HG03103 (cell line): Measurements from ENCODE around the gene CRISPLD2.

Experiments used
- ATAC-seq: cut with Tn5 transposase; IDR thresholded peaks from one replicate; pipeline ENCODE4 v1.9.1; 2021; ENCODE audit warnings: low read depth; ENCODE audit not compliant: unreplicated experiment

The CRISPLD2 gene

DNA sequence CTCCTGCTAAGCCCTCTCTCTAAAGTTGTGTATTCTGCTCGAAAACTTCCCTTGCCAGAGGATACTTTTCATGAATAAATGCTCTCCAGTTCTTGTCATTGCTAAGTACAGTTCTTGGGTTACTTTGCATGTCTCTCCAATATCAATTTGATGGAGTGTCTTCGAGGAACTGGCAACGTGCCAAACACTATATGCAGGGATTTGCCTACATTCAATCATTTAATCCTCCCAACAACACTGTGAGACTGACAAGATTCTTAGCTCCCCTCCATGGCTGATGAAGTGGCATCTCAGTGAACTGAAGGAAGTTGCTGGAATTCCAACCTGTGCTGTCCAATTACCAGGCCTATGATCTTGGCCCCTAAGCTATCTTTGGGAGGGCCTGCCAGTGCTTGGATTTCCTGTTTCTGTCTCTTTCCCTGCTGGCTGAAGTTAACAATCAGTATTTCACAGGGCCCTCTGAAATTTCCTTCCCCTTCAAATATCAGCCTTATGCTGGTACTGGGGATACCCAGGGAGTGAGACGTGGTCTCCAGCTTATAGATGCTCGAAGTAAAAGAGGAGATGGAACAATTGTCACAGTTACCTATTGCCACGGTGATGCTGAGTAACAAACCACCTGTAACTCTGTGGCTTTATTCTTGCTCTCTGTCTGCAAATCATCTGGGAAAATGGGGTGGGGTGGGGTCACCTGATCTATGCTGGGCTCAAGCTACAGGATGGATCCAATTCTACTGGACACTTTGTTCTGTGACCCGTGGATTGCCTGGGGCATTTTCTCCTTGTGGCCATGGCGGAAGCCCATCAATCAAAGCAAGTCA is 19.4 kb upstream of the CRISPLD2 start:
- ATAC-seq, result no peak

DNA sequence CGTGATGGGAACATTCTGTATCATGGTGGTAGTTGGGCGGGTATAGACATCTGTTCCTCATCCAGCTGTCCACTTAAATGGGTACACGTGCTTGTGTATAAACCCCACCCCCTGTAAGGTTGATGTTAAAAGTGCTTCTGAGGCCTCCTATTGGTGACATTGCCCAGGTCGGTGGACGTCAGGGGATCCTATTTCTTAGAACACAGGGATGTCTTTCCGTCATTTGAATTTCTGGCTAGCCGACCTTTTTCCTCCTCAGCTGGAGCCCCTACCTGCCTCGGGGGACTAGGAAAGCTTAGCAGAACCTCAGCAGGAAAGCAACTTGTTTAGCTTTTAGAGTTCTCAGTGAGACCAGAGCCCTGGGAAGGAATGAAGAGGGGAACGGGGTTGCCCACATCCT is 16.6 kb upstream of the CRISPLD2 start:
- no peak for ATAC-seq

DNA sequence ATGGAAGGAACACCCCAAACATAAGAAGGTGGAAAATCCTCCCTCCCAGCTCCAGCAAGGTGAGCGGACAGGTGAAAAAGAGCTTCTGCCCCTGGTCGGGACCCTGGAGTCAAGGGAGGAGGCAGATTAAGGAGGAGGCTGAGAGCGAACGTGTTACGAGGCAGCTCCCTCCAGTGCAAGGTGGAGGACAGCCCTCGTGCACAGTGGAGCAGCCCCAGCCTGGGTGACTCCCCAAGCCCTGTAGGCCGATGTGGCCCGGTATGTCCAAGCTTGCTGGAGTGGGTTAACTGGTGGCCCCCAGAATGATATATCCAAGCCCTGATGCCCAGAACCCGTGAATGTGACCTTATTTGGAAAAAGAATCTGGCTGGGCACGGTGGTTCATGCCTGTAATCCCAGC is 15.5 kb upstream of the CRISPLD2 start:
- ATAC-seq, result no peak

DNA sequence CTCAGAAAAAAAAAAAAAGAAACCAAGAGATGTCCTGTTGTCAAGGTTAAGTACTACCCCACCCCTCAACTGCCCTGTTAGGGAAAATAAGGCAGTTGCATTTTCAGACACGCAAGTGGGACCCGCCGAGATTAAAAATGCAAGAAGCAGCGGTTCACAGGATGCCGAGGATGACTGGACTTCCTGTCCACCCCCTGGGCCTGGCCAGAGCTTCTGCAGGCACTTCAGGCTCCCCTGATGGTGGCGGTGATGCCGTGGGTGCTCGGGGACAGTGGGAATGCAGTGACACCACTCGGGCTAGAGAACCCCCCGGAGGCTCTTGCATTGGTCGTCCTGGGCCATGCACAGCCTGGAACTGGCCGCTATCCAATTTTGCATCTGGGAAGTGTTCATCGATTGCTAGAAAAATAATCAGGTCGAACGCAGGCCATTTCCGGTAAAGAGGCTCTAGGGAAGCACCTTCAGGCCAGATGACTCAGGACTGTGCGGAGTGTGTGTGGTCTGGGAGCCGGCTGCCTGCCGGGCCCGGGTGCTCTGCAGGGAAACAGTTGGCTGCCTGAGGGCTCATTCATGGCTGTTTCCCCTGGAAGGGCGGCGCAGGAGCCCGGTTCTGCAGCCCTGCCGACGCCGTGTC is 13.4 kb upstream of the CRISPLD2 start:
- ATAC-seq, result no peak

DNA sequence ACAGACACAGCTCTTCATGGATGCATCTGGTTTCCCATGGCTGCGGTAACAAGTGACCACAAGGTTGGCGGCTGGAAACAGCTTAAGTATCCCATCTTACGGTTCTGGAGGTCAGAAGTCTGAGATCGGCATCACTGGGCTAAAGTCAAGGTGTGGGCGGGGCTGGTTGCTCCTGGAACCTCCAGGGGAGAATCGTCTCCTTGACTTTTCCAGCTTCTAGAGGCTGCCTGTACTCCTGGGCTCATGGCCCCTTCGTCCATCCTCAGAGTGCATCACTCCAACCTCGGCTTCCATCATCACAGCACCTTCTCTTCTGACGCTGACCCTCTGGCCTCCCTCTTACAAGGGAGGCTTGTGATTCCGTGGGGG is 12.9 kb upstream of the CRISPLD2 start:
- ATAC-seq, result no peak

DNA sequence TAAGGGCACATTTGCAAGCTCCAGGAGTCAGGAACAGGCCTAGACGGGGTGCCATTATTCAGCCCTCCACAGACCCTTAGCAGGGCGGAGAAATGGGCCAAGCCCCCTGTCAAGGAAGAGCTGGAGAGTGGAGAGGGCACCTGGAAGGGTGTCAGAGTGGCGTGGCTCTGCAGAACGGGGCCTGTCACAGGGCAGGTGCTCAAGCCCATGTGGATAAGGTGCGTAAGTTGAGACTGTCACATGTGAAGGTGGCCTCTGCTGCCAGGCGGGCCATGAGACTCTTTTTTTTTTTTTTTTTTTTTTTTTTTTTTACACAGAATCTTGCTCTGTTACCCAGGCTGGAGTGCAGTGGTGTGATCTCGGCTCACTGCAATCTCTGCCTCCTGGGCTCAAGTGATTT is 12.0 kb upstream of the CRISPLD2 start:
- no peak for ATAC-seq

DNA sequence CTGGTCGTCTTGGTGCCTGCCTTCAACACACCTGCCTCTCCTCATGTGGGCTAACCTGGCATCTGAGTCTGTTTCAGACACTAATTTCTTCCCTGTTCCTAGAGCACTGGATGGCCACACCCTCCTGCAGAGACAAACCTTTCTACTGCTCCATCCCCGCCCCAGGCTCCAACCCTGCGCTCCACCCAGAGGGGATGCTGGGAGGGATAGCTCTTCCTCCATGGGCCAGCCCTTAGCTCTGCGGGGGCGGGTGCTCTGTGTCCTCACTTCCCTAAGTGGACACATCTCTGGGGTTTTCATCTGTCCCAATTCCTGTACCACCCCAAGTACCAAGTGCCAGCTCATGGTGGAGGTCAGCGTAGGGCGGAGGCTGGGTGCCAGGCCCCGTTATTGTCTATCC is 11.0 kb upstream of the CRISPLD2 start:
- ATAC-seq, result no peak

DNA sequence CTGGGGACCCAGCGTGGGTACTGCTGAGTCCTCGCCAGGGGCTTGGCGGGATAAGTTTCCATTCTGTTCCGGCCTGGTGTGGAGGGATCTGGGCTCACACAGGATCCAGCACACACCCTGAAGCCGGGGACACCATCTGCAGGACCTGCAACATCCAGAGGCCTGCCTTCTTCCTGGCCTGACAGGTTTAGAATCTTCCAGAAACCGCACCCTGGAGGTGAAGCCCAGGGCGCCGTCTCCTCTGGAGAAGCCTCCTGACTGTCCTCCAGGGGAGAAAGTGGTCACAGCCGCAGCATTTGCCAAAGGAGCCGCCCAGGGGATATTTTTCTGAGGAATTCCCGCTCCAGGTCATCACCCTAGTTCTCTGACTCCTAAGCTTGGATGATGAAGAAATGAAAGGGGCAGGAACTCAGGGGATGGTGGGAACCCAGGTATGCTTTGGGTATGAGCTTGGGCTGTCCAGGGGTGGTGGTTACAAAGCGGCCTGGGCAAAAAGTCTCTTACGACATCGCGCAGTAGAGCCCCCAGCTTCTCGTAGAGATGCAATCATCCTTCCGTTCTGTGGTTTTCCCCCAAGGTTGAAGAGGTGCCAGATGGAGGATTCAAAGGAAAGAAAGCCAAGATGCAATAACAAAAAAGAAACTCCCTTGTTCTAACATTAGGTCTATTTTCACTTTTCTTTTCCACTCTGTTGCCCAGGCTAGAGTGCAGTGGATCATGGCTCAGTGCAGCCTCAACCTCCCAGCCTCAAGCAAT is 9.1 kb upstream of the CRISPLD2 start:
- no peak for ATAC-seq

DNA sequence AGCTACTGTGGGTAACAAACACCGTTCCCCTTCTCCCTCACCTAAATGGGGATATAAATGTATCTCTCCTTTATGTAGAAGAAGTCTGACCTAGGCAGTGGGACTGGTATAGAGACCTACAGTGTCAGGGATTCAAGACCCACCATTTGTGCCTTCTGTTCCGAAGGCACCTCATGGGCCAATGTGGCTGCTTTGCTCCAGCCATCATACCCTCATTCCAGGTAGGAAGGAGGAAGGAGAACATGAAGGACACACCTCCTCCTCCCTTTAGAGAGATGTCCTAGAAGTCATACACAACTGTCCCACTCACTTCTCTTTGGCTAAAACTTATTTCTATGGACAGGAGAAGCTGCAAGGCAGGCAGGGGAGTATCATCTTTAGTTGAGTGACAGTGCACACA is 8.3 kb upstream of the CRISPLD2 start:
- no peak for ATAC-seq

DNA sequence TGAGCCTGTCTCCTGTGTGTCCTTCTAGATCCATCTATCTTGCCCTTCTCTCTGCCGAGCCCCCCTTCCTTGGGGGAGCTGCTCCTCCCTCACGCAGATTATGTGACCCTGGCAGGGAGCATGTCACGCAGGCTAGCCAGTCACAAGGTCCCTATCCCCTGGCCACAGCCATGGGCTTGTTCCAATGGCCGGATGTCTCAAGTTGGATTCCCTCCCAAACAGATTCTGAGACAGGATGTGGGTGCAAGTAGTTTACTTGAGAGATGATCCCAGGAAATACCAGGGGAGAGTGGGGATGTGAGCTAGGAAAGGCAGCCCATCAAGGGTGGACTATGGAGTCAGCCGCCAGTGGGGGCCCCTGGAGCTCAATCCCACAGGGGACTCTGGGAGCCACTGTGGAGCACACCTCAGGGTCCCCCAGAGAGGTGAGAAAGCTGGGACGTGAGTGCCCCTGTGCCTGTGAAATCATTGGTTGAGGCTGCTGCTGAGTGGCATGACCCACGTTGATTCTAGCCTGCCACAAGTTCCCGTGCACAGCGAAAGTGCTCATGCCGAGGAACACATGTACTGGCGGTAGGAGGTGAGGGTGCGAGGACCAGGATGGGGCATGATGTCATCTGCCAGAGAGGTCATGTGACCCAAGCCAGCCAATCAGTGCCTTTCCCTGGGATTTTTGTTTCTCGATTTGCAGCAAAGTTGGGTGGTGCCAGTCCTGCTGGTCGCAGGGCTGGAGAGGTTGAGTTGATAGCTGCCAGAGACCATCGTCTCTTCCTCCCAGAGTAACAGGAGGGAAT is 6.4 kb upstream of the CRISPLD2 start:
- ATAC-seq, result no peak

DNA sequence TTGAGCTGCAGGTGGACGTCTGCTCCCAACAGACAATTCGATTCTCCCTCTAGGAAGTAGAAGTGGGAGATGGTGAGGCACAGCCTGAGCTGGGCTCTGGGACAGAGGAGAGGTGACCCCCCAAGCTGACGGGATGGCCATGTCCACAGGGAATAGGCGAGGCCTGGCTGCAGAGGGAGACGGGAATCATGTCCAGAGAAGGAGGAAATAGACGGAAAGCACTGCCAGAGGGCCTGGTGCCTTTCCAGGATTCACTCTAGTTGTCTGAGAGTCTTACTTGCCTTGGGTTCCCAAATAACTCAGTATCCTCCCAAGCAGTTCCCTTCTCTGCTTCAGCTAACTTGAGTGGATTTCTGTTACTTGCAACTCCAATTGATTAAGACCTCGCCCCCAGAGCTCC is 4.3 kb upstream of the CRISPLD2 start:
- no peak for ATAC-seq

DNA sequence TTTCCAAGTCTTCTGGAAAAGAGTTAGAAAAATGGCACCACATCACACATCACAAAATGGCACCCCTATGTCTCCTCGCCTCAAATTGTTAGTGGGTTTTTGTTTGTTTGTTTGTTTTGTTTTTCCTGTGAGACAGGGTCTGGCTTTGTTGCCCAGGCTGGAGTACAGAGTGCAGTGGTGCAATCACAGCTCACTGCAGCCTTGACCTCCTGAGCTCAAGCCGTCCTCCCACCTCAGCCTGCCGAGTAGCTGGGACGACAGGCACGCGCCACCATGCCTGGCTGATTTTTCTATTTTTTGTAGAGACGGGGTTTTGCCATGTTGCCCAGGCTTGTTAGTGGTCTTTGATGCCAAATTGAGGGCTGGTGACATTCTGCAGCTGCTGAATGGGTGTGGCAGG is 3.8 kb upstream of the CRISPLD2 start:
- no peak for ATAC-seq

DNA sequence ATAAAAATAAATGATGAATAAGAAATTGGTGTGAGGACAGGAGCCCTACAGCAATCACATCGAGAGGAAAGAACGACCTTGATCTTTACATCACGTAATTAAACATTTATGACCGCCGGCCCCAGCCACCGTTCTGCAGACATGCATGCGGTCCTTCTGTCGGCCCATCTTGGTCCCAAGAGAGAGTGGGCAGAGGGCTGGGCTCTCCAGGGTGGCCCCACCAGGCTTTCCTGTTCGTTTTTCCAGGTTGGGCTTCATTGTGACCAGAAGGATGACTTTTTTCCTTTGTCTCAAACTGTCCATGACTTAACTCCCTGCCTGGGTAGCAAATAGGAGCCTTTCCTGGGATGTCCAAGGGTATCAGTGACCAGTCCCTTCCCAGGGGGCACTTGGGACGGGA is 3.3 kb upstream of the CRISPLD2 start:
- no peak for ATAC-seq

DNA sequence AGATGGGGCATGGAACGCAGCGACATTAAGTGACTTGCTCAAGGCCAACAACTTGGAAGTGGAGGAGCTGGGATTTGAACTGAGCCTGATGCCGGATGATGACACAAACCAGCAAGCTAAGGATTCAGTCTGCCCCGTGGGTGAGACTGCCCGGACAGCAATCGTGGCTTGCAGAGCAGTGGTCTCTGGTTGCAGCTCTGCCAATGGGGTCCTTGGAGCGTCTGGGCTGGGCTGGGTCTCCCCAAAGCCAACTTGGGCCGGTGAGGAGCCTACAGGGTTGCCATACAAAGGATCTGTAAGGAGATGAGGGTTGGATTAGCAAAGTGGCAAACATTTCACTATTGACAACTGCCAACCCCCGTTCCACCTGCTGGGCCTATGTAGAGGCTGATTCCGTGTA is 2.6 kb upstream of the CRISPLD2 start:
- ATAC-seq, result no peak

DNA sequence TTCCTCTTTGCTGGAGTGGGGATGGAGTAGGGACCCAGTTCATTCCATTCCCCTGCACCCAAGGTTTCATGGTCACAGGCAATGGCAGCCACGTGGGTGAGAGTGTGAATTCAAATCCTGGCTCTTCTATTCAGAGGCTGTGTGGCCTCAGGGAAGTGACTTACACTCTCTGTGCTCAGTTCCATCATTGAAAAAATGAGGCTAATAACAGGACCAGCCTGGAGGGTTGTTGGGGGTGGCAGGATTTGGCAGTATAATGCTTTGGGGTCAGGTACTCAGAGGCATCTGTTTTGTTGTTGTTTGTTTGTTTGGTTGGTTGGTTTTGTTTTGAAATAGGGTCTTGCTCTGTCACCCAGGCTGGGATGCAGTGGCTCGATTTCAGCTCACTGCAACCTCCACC is 2.2 kb upstream of the CRISPLD2 start:
- ATAC-seq, result no peak

DNA sequence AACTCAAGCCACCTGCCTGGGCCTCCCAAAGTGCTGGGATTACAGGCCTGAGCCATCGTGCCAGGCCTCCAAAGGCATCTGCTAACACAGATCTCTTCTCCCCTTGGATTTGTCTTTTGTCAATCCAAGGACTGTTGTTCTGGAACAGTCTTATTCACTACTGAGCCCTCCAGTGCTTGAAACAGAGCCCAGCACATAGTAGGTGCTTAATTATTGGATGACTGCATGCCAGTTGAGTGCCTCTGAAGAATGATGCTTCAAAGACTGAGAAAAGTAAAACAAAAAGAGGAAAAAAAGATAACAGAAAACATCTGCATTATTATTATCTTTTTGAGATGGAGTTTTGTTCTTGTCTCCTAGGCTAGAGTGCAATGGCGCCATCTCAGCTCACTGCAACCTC is 1.7 kb upstream of the CRISPLD2 start:
- ATAC-seq, result no peak

DNA sequence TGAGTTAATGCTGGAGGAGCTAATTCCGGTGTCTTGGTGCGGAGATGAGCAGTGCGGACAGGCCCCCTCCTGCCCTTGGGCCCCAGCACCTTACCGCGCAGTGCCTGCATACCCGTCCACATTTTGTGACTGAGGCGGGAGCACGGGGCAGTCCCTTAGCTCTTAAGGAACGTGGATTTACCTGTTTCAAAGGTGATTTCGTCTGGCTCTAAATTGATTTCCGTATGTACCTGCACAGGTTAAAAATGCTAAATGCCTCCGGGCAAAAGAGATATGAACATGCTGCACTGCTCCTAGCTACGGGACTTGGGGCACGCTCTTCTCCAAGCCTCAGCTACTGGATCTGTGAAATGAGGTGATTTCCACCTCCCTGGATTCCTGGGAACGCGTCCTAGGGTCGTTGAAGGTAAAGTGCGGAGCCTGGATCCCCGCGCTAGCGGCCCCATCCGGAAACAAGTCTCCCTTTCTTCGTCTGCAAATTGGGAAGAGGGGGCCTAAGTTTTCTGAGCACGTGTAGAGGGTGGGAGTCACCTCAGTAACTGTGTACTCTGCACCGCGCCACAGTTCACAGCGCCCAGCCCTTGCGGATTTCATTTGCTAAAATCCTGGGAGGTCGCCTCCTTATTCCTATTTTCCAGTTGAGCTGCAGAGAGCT is 669 bp upstream of the CRISPLD2 start:
- ATAC-seq, result no peak

DNA sequence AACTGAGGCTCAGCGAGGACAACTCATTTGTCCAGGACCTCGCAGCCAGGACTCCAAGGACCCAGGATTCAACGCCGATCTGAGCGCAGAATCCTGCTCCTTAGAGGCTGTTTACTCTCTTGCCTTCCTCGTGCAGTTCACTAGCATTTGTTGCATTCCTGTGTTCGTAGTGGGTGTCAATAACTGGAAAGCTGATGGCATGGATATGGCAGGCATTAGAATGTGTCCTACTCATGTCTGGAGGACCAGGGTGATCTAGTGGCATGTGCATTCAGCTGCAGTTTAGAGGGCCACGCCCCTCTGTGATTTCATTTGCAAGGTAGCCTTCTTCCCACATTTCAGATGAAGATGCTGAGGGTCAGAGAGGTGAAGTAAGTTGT is 510 bp downstream of the CRISPLD2 start:
- no peak for ATAC-seq

DNA sequence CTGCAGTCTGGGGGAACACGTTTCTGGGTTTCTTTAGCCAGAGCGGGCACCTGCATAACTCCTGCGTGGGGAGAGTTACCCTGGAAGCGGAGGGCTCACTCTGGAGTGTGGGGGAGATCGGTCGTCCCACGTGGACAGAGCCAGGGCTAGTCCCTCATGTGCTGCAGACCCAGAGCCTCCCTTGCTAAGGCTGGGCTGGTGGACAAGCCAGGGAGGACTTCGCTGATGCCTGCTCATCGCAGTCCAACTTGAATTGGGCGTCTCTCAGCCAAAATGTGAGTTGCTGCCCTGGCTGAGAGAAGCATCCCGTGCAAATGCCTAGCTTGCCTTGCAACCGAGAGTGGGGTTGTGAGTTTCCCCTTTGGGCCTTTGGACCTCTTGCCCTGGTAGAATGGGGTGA is 986 bp downstream of the CRISPLD2 start:
- no peak for ATAC-seq

DNA sequence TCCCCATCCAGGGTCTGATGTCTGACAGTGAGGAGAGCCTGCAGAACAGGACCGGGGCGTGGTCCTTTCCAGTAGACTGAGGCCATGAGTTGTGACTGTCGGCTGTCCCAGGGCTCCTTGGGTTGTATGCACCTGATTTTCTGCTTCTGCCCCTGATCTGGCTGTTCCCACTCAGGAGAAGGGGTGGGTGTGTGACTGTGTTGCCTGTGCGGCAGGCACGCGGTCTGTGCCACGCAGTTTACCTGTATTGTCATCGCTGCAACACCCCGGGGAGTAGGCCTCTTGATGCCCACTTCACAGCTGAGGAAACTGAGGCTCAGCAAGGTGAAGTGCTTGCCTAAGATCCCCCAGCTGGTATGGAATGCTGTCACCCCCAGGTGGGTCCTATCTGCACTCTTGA is 1.4 kb downstream of the CRISPLD2 start:
- ATAC-seq, result no peak
